OCI-M2 (cell line): ENCODE measurements around the gene ANGPT4.
"Not testable (repeated sequence)": the region's sequence is repeated elsewhere in the genome, so short reads cannot be mapped to it uniquely, and the experiment has no call there.

Source experiments
- DNase-seq: peaks from one replicate; lab custom pipeline; 2025; ENCODE audit not compliant: unreplicated experiment; lab: John Stamatoyannopoulos, UW

The ANGPT4 gene

GRCh38 chr20:906703-907270 lies 9.3 kb downstream of the ANGPT4 start:
- DNase-seq, result no peak

- DNase-seq, result no peak
Measured at GRCh38 chr20:906001-906520, 10.1 kb downstream of the ANGPT4 start.

DNA sequence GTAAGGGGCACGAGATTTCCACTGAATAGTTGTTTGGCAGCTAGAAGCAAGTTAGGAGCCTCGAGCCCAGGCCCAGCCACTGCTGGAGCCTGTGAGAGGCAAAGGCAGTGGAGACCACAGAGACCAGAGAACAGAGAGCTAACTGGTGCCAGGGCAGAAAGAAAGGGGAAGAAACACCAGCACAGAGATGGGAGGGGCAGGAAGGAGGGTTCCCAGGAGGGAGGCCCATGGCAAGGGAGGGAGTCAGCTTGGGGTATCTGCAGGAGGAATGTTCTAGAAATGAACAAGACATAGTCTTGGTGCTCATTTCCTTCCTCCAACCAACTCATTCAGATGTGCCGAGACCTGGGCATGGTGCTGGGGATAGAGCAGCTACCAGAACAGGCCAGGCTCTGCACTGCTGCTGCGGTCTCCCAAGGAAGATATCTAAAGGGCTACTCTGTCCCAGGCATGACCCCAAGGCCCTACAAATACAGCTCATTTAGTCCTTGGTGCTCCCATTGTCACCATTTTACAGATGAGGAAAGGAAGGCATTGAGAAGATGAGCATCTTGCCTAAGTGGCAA lies 10.7 kb downstream of the ANGPT4 start:
- DNase-seq, result no peak

- DNase-seq, result no peak
Measured at GRCh38 chr20:904039-904545, 12.0 kb downstream of the ANGPT4 start.

GRCh38 chr20:897436-897835 lies 18.7 kb downstream of the ANGPT4 start:
- DNase-seq, result not testable (repeated sequence)

DNA sequence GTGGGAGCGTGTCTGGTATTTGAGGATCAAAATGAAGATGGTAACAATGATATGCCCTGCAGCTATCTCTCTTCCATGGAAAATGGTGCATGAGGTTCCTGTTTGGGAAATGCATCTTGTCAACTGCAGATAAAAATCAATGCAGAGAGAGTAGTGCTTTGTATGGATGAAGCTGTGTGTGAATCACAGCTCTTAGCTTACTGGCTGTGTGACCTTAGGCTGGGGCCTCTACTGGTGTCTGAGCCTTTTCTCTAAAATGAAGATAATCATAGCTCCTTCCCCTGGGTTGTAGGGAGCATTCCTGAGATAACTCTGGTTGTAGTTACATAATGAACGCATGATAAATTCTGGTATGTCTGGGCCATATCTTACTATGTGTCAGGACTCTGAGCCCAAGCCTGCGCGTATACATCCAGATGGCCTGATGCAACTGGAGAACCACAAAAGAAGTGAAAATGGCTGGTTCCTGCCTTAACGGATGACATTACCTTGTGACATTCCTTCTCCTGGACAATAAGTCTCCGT lies 19.6 kb downstream of the ANGPT4 start:
- no peak for DNase-seq

- DNase-seq, result not testable (repeated sequence)
Measured at GRCh38 chr20:892371-892770, 23.8 kb downstream of the ANGPT4 start.

GRCh38 chr20:891706-892080 lies 24.4 kb downstream of the ANGPT4 start:
- DNase-seq, result no peak

DNA sequence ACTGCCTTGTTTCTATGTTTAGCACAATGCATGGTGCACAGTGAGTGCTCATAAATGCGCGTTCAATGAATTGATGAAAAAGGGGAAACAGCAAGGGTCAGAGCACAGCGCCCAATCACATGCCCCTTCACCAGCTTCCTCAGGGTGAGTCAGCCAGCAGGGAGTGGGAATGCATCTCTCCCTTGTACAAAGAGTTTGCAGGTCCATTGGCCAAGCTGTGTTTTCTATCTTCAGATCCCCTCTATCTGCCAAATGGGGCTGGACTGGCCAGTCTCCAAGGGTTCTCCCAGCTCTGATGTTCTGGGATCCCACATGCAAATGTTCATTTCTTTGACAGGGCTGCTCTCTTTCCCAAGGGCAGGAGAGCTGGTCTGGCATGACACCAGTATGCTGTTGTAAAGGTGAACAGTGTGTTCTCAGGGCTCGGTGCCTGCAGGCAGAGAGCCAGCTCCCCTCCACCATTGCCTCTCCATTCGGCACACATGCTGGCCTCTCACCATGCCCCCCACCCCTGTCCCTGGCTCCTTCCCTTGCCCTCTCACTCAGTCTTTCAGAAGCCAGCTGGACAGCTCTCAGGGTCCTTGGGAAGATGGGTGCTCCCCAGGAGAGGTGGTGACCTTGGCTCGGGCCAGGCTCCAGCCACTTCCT lies 25.0 kb downstream of the ANGPT4 start:
- DNase-seq, result no peak

DNA sequence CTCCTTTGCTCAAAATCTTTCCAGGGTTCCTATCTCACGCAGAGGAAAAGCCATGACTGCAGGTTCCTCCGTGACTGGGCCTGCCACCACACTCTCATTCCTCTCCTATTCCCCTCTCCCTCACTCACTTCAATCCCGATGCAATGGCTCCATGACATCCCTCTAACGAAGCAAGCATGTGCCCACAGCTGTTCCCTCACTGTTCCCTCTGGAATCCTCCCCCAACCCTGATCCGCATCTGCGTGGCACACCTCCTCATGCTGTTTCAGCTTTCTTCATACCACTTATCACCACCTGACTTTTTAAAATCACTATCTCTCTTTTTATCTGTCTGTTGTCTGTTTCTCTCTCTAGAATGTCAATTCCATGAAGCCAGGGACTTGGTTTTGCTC lies 25.5 kb downstream of the ANGPT4 start:
- DNase-seq, result no peak

DNA sequence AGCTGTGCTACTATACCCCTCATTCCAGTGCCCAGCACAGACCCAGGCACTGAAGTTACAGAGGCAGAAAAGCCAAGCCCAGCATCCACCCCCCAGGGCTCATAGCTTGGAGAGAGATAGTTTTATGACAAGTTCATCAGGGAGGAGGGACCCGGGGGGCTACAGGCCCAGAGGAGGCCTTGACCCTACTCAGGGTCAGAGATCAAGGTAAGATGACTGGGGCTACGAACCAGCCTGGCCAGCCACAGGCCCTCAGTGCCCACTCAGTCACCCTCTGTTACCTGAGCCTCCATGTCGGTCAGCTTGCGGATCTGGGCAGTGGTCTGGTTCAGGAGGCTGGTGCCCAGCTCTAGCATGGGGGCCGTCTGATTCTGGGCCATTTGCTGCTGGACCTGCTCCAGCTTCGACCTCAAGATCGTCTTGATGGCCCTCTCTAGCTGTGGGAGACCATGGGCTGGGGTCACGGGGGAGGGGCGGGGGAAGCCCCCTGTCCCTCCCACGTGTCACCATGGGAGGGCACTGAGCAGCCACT lies 26.1 kb downstream of the ANGPT4 start:
- no peak for DNase-seq

DNA sequence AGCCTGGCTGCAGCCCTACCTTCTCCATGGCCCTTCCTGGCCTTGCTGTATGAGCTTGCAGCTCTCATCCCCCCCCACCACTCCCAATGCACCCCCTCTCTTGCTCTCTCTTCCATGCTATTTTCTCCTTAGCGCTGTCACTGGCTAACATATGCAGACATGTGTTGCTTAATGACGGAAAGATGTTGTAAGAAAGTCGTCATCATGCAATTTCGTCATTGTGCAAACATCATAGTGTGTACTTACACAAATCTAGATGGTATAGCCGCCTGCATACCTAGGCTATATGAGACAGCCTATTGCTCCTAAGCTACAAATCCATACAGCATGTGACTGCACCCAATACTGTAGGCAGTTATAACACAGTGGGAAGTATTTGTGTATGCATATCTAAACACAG lies 27.0 kb downstream of the ANGPT4 start:
- no peak for DNase-seq

- no peak for DNase-seq
Measured at GRCh38 chr20:888057-888456, 28.1 kb downstream of the ANGPT4 start.

DNA sequence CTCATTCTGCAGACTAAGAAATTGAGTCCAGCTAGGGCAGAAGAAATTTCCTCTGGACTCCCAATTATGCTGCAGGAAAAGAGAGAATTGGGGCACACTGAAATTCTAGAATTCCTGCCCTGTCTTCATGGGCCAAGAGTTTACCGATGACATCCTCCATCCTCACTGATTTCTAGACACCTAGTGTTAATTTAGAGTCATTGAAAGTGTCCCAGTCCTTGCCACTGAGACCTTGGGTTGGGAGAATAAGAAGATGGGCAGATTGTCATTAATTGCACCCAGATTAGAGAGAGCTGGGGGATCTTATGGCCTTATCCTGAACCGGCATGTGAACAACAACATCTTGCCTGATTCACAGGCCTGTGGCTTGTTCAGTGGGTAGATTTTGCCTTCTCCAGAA lies 29.0 kb downstream of the ANGPT4 start:
- DNase-seq, result no peak

- no peak for DNase-seq
Measured at GRCh38 chr20:884983-885952, 30.9 kb downstream of the ANGPT4 start.

- DNase-seq, result no peak
Measured at GRCh38 chr20:881783-882144, 34.4 kb downstream of the ANGPT4 start.

DNA sequence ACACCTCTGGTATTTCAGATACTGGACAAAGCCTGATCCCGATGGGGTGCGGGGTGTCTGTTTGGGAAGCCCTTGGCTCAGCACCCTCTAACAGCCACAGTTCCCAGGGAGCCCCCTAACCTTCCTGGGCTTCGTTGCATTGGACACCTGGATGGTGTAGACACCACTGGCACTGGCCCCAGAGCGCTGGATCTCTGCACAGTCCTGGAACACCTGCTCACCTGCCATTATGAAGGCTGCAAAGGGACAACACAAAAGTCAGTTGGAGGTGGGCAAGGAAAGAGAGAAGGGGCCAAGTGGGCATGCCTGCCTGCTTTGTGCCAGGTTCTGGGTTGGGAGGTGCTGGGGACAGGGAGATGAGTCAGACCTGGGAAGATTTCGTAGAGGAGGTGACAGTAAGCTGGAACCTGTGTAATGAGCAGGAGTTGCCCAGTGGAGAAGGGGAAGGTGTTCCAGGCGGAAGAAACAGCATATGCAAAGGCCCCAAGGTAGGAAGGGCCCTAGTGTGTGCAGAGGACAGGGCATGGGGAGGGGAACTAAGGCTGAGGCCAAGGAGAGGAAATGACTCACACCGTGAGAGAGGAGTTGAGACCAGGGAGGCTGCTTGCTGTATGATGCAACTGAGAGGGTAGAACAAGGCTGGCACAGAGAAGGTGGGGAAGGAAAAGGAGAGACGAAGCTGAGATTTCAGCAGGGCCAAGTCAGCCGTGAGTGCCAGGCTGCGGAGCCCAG lies 34.9 kb downstream of the ANGPT4 start:
- no peak for DNase-seq

DNA sequence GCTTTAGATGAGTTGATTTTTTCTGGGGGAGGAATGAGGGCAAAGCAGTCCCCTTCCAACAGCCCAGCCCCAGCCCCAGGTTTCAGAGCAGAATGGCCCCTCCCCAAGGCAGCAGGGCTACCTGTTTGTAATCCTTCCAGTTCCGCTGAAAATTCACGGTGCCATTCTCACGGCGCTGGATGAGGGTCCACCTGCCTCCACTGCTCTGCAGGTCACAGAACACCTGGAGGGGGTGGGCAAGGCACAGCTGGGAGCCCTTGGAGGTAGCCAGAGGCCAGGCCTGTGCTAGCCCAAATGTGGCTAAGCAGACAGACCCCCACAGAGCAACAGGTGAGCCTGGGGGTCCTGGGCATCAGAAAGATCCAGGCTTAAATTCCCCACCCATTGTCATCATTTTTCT lies 36.5 kb downstream of the ANGPT4 start:
- no peak for DNase-seq

- DNase-seq, result no peak
Measured at GRCh38 chr20:878511-879307, 37.4 kb downstream of the ANGPT4 start.
